Measurements from ENCODE around the gene WIPF1.

The WIPF1 gene

DNA sequence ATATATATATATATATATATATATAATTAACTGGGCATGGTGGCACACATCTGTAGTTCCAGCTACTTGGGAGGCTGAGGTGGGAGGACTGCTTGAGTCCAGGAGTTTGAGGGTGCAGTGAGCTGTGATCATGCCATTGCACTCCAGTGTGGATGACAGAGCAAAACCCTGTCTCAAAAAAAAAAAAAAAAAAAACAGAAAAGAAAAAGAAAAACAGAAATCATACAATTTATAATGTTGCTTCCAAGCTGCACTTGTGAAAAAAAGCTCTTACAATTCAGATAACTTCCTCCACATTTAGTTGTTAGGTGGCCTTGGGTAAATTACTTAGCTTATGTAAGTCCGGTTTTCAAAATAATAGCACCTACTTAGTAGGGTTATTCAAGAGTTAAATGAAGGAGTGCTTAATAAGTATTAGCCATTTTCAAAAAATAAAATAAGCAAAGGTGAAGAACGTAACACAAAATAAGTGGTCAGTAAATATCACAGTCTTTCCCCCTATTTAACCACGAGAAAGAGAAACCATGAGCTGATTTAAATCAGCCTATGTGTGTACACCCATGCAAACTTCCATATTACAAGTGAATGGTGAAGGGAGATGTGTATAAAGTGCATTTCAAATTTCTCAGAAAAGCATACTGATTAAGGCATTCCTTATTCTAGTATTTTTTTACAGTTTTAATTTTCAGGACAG is 2.3 kb downstream of the WIPF1 start:
- no peak for DNase-seq

DNA sequence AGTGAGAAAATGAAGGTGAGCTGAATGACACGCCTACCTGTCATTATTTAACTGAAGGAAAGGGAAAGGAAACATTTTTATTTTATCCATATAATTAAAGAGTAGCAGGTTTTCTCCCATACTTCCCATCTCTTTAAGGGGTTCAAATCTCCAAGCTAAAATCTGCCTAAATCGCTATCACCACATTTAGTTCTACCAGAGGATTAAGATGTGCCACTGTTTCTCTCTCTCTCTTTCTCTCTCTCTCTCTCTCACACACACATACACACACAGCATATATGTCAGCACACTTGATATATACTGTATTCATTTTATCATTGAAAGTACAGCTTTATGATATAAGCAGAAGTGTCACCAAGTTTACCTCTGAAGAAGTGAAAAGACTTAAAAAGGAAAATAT is 3.1 kb downstream of the WIPF1 start:
- DNase-seq, result no peak

DNA sequence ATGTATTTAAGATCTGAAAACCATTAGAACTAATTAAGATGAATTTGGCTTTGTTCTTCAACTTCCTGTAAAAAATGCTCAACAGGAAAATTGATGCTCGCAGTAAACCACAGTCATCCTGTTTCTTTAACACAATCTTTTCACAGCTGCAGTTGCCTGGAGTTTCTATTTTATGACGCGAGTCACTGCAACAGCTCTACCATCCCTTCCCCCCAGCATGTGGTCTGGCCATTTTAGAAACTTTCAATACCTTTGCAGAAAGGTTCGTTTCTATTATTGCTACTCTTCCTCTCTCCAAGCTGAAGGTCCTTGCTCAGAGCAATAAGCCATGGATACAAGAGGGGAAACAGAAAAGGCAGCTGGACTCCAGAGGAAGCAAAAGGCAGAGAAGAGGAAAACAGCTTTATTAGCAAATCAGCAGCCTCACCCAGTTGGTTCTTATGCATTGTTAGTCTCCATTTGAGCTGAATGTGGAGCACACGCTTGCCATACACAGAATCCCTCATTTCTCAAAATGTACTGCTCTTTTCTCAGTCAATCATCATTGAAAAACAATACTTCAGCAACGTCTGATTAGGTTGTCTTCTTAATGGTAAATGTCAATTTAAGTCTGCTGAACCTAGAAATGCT is 3.9 kb downstream of the WIPF1 start:
- DNase-seq, result peak; percentile 60

DNA sequence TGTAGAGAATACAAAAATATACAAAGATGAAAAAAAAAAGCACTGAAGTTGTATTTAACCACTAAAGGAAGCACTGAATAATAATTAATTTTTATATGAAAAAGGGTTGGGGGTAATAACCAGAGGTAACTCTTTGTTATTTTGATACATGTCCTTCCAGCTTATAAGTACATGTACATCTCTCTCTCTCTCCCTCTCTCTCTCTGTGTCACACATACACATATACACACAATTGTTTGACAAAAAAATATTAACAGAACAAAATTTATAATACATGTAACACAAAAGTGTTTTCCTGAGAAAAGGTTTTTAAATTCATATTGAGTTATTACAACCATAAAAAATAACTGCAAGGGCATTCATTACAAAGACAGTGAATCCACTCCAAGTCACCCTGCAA is 4.6 kb downstream of the WIPF1 start:
- no peak for DNase-seq

DNA sequence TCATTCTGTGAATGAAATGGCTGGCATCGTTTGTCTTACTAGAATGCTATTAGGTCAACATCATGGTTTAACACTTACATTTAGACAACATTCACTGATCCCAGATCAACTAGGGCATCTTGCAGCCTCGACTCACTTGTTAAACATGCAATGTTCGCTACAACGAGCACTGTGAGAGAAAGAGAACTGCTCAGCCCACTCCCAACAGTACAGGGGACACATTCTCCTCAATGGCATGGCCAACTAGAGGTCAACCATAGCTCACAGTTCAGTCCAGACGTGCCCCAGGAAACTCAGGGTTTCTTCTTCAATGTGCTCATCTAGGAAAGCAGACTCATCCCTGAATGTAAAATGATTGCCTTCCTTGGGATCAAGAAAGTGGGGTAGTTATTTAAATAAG is 5.9 kb downstream of the WIPF1 start:
- no peak for DNase-seq

DNA sequence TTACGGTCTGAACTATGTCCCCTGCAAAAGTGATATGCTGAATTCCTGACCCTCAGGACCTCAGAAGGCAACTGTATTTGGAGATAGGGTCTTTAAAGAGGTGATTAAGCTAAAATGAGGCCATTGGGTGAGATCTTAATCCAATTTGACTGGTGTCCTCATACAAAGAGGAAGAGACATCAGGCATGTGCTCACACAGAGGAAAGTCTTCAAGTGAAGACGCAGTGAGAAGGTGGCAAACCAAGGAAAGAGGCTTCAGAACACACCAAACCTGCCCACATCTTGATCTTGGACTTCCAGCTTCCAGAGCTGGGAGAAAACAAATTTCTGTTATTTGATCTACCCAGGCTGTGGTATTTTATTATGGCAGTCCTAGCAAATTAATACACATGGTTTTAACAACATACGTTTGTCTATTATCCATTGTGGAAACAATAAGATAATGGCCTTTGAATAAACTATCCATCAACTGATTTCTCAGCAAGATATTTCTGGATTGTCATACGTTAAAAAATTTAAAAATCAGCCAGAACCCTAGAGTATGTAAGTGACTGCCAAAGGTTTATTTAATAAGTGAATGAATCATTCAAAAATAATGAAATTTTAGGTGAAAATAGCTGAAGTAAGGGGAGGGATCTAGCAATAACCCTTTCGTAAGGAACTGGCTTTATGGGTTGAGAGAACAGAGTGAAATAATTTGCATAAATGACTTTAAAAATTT is 6.5 kb downstream of the WIPF1 start:
- DNase-seq, result no peak

DNA sequence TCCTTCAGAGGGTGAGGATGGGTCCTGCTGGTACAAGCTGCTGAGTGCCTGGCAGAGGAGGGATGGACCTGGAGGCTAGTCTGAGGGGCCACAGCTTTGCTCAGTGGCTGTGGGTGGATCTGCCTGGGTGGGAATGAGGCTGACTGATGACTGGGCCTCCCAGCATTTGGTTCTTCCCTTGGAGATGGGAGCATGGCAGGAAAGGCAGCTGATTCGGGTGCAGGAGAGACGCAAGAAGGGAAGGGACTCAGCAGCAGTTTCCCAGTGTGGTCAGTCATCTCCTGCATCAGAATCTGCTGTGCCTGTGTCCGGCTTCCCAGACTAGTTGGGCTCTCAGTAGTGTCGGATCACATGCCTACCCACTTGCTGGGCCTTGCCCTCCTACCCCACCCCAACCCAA is 7.3 kb downstream of the WIPF1 start:
- DNase-seq, result no peak

DNA sequence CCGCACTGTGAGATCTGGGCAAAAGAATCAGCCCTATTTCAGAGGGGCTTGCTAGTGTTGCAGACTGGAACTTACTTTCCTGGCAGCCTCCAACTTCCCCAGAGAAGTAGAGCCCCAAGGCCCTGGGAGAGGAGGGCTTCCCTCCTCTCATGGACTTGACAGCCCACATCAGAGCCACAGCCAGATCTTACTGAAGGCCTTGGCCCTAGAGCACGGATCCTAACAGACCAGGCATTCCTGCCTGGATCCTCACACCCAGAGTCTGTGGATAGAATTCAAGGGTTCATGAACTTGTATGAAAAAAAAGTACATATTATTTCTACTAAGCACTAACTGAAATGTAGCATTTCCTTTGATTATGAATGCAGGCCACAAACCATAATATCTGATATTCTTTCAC is 8.3 kb downstream of the WIPF1 start:
- DNase-seq, result no peak

DNA sequence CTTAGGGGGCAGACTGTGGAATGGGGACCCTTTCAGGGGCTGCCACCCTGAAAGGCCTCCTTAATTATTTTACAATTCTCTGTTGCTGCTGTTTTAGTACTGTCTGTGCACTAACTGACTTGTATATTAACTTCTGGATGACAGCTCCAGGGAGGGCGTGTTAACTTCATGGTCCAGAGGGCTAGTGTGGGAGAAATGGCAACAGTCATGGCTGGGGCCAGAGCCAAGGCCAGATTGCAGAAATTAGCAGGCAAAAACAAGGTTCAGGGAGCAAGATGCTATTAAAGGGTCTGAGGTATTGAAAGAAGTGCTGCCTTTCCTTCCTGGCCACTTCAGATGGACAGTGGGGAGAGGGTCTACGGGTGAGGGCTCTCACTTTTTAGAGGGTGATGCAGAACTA is 9.1 kb downstream of the WIPF1 start:
- no peak for DNase-seq

DNA sequence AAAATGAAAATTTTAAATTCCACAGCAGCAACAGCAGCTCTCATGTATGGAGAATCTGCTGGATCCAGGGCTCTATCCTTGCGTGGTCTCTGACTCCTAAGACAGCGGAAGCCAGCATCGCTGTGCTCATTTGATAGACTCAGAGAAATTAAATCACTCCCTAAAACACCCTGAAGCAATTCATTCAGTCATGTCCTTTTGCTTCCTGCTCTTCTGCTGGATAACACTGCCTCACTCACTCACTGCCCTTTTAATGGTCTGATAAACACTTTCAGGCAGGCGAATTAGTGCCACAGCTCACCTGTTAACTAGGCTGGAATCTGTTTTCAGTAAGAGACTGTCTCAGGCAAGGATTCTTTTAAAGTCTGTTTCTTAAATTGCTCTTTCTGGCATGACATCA is 10.0 kb downstream of the WIPF1 start:
- no peak for DNase-seq

DNA sequence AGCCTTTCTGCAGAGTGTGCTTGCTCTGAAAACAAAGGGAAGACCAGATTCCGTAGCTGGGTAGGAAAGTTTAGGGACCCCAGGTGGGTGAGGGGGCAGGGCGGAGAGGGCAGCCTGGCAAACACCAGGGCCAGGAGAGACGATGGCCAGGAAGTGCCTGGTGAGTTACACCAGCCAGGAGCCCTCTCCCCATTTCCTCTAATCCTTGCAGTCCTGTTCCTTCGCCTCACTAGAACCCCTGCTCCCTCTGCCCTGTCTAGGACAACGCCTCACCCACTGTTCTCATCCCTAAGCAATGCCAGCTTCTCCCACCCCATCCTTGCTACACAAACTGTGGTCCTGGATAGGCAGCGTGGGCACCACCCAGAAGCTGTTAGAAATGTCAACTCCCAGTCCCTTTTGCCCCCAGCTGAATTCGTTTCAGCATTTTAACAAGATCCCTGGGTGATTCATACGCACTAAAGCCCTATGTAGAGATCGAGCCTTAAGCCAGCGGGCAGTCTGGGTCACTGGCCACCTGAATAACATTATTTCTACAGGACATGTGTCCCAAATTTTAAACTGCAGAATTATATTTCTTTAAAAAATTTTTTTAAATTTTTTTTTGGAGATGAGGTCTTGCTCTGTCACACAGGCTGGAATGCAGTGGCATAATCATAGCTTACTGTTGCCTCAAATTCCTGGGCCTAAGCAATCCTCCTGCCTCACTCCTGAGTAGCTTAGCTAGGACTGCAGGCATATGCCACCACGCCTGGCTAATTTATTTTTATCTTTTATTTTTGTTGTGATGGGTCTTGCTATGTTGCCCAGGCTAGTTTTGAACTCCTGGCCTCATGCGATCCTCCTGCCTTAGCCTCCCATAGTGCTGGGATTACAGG is 10.9 kb downstream of the WIPF1 start:
- DNase-seq, result no peak

DNA sequence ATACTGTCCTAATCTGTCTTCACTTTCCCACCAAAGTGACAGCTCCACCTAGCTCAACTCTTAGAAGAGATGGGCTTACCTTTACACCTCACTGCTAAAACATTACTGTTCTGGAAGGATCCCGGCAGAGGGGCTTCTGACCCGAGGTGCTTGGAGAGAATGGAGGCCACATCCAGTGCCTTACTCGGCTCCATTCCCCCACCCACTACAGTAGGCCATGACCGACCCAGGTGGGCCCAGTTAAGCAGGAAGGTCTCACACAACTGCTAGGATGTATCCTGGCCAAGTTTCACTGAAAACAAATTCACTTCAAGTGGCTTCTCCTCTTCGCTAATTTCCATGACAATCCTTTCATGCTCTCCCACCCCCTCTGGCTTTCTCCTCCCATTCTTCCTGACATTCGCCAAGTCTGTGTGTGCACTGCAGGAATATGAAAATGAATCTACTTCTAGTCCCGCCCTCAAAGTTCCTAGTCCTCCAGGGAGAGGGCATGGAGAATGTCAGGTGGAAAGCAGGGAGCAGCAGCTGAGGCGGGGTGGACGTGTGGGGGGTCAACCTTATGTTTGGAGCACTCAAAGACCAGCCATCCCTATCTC is 11.8 kb downstream of the WIPF1 start:
- no peak for DNase-seq

DNA sequence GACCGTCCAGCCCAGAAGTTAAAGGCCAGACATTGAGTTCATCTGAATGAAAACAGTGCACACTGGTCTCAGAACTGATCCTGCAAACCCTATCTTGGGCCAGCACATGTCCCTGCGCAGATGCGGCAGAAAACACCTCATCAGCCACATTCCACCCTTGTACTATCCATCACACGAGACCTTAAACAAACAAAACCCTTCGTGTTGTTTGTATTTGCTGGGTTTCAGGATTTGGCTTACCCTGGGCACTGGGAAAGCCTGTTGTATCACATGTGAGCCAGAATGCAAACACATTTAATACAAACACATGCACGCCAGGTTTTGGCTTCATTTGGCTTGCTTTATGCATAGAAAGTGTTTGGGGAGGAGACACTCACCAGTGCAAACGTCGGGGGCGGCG is 12.5 kb downstream of the WIPF1 start:
- DNase-seq, result no peak

DNA sequence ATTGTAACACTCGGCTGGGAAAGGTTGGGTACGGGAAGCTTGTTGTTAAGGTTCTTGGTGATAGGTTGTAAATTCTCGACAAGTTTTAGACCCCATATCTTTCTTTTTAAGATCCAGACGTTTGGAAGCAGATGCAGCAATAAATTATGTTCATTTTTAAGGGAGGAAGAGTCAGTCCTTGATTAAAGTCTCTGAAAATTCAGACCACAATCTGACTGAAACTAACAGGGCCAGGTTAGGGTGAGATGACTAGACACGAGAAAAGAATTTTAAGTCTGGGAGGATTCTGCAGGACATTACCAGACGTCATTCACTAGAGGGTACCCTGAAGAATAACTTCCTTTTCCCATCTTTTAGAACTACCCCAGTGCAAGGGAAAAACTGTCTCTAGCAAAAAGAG is 16.1 kb downstream of the WIPF1 start:
- no peak for DNase-seq

DNA sequence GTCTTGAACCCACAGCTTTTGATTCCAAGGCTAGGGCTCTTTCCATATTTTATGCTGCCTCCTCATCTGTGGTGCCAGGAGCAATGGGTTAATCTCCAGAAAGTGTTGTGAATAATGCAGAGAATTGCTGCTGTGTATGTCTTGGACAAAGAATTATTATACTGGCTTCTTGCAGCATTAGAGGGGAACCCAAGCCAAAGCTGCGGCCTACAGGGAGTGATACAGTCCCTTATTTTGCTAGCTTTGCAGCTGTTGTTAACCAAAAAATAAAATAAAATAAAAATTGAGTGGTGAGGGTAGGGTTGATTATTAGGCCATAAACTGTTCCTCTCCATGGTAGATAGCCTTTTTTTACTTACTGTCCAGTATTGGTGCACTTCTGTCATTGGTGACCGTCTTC is 16.7 kb downstream of the WIPF1 start:
- DNase-seq, result no peak

DNA sequence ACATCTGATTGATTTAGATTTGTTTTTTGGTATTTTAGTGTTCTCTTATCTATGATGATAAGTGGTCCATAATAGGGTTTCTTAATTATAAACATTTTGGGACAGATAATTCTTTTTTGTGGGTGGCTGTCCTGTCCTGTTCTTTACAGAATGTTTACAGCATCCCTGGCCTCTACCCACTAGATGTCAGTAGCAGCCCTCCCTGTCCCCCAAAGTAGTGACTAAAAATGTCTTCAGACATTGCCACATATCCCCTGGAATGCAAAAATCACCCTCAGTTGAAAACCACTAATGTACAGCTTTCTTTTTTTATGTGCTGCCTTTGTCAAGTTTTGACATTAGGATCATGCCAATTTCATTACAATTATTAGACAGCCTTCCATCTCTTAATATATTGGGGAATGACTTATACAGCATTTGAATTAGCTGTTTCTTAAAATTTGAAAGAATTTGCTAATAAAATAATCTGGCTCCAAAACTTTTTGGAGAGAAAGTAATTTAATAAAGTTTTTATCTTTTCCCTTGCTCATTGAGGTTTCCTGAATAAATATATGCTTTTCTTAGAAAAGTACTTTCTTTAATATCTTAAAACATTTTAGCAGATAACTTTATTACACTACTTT is 19.5 kb downstream of the WIPF1 start:
- DNase-seq, result peak; percentile 59

DNA sequence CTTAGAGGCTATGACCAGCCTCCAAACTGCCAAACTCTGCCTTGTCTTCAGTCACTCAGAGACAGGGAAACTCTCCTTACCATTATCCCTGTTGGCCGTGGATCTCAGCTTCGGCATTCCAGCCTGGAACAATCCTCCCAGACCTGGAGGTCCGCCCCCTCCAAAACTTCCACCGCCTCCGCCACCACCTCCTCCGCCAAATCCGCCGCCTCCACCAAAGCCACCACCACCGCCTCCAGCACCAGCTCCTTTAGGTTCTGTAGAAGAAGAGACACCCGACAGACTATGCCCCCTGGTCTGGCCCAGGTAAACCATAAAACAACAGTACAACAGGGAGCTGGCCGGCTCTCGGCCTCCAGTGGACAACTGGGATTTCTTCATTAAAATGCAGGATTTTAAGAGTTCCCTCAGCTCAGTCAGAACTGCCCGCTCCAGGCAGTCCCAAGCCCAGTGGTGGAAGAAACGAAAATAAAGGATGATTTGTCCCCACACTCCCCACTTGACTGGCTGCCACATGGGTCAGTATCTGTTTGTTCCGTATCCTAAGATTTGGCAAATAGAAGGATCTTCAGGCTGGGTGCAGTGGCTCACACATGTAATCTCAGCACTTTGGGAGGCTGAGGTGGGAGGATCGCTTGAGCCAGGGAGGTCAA is 22.4 kb downstream of the WIPF1 start:
- no peak for DNase-seq

DNA sequence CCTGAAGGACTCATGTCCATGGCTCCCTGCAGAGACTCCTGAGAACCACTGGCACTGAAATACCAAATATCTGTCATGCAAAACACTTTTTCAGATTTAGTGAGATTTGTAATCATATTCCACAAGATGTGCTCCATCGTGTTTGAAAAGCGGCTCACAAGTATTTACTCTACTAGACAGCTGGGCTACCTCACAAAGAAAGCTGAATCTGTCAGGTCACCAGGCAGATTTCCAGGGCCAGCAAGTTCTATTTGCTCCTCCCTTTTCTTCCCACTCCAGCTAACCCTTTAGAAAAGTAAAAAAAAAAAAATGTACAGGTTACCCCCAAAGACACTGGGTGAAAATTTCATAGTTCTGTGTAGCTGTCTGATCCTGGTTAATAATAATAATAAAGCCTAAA is 22.9 kb downstream of the WIPF1 start:
- DNase-seq, result no peak

DNA sequence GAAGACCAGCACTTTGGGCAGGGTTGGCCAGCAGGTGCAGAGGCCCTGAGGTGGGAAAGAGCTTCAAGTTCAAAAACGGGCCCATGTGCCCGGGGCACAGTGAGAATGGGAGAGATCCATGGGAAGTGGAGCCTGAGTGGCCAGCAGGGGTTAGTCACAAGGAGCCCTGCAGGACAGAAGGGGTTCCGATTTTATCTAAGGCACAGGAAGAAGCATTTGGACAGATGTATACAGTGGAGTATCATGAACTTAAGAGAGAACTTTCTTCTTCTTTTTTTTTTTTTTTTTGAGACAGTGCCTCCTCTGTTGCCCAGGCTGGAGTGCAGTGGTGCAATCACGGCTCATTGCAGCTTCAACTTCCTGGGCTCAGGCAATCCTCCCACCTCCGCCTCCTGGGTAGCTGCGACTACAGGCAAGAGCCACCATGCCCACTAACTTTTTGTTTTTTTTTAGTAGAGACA is 24.0 kb downstream of the WIPF1 start:
- DNase-seq, result no peak

DNA sequence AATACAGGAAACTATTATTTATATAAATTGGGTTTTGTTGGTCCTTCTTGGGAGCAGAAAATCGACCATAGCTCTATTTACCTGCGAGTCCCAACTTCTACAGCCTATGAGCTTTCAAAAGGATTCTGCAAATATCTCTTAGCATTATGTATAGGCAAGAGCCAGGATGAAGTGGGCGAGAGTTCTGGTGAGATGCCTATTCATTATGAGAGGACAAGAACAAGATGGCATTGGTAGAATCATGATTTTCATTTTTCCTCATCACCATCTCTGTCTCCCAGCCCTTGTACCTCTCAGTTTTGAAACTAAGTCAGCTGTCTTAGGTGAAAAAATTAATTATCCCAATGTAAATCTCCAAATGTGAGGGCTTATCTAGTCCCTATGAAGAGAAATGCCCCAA is 25.0 kb downstream of the WIPF1 start:
- DNase-seq, result no peak

DNA sequence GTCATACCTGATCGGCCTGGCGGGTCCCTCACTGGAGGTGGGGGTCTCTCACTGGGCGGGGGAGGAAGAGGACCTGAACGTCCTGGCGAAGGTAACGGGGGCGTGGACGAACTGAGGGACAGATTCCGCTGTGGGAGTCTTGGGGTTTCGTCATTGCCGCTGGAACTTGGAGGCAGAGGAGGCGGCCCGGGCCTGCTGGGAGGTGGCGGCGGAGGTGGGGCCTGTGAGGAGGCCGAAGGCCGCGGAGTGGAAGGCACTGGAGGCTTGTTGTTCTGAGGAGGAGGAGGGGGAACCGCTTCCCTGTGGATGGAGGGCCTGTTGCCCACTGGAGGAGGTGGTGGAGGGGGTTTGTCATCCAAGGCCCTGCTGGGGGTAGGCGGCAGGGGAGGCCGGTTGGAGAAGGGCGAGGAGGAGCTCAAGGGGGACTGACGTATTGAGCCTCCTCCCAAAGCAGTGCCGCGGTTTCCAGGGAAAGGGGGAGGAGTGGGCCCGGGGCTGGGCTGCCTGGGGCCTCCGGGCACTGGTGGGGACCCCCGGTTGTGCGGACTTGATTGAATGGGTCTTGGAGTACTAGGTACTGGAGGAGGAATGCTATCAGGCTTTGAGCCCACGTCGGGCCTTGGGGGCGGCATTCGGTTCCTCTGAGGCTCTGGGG is 25.8 kb downstream of the WIPF1 start:
- DNase-seq, result no peak
